Neural cell (in vitro differentiated cells): Measurements from ENCODE around the gene NRG3. TPM values are rescaled to one million over a fixed set of nuclear protein-coding genes. Genes with fewer than 3 reads are reported as not detected.

Source experiments
- H2AFZ ChIP-seq: fragments of 200-600, 300-800 bp; sonication (generic), shearing (Covaris generic); 2 replicates; pipeline ENCODE4 v1.6.0; 2014; ENCODE audit warnings: low read depth, mild to moderate bottlenecking, antibody characterized with exemption, low read length, moderate library complexity
- H3F3A ChIP-seq: fragments of 200-600 bp; shearing (Covaris generic); 2 replicates; pipeline ENCODE4 v1.6.1; 2016; ENCODE audit warnings: mild to moderate bottlenecking, moderate library complexity, mixed read lengths, antibody characterized with exemption, low read length; ENCODE audit not compliant: insufficient read depth, poor library complexity, severe bottlenecking
- H3K27ac ChIP-seq: fragments of 200-600, 300-800 bp; sonication (generic), shearing (Covaris generic); 2 replicates; pipeline ENCODE4 v1.5.1; 2014; ENCODE audit warnings: mild to moderate bottlenecking, low read length, moderate library complexity
- H3K27me3 ChIP-seq: fragments of 300-800, 200-600 bp; sonication (generic), shearing (Covaris generic); 2 replicates; pipeline ENCODE4 v1.6.0; 2014; ENCODE audit warnings: mild to moderate bottlenecking, low read depth, low read length, moderate library complexity; ENCODE audit not compliant: insufficient read depth
- H3K36me3 ChIP-seq: fragments of 300-800, 200-600 bp; sonication (generic), shearing (Covaris generic); 2 replicates; pipeline ENCODE4 v1.5.1; 2014; ENCODE audit warnings: mild to moderate bottlenecking, antibody characterized with exemption, low read length, moderate library complexity; ENCODE audit not compliant: insufficient read depth
- H3K4me2 ChIP-seq: fragments of 300-800, 200-600 bp; sonication (generic), shearing (Covaris generic); 2 replicates; pipeline ENCODE4 v1.6.0; 2014; ENCODE audit warnings: mild to moderate bottlenecking, low read length
- H3K4me3 ChIP-seq: fragments of 300-800, 200-600 bp; sonication (generic), shearing (Covaris generic); 2 replicates; pipeline ENCODE4 v1.5.1; 2014; ENCODE audit warnings: mild to moderate bottlenecking, low read length, moderate library complexity
- H3K79me2 ChIP-seq: fragments of 200-600 bp; shearing (Covaris generic); replicated peaks from 2 replicates; pipeline ENCODE4 v1.6.0; 2014; ENCODE audit warnings: mild to moderate bottlenecking, low read length, moderate library complexity; ENCODE audit not compliant: insufficient read depth
- H3K9ac ChIP-seq: fragments of 300-800, 200-600 bp; sonication (generic), shearing (Covaris generic); 2 replicates; pipeline ENCODE4 v1.6.1; 2016; ENCODE audit warnings: mild to moderate bottlenecking, low read length, mixed read lengths
- H3K9me2 ChIP-seq: fragments of 200-600 bp; shearing (Covaris generic); 2 replicates; pipeline ENCODE4 v1.6.1; 2016; ENCODE audit warnings: mild to moderate bottlenecking, low read length, mixed read lengths; ENCODE audit not compliant: insufficient read depth
- H3K9me3 ChIP-seq: fragments of 200-600, 300-800 bp; sonication (generic), shearing (Covaris generic); 2 replicates; pipeline ENCODE4 v1.6.1; 2016; ENCODE audit warnings: mild to moderate bottlenecking, mixed run types, low read length, moderate library complexity, mixed read lengths
- H4K20me1 ChIP-seq: fragments of 200-600 bp; shearing (Covaris generic); 2 replicates; pipeline ENCODE4 v1.6.1; 2016; ENCODE audit warnings: mild to moderate bottlenecking, mixed run types; ENCODE audit not compliant: insufficient read depth
- EP300 ChIP-seq: fragments of 450-650 bp; conservative IDR thresholded peaks from 2 replicates; pipeline ENCODE4 v1.6.1; 2014; ENCODE audit warnings: antibody characterized with exemption, mild to moderate bottlenecking, moderate library complexity; ENCODE audit not compliant: poor library complexity, severe bottlenecking
- EZH2 ChIP-seq: fragments of 200-600, 300-800 bp; shearing (Covaris generic), sonication (generic); IDR thresholded peaks from 2 replicates; pipeline ENCODE4 v1.6.1; 2014; ENCODE audit warnings: antibody characterized with exemption, low read length, borderline replicate concordance, mild to moderate bottlenecking; ENCODE audit not compliant: insufficient read depth, poor library complexity, severe bottlenecking
- MXI1 ChIP-seq: fragments of 450-650 bp; conservative IDR thresholded peaks from 2 replicates; pipeline ENCODE4 v1.6.1; 2014; ENCODE audit warnings: antibody characterized with exemption, mild to moderate bottlenecking; ENCODE audit not compliant: poor library complexity, severe bottlenecking
- POLR2AphosphoS5 ChIP-seq: IDR thresholded peaks from 2 replicates; pipeline ENCODE4 v1.6.1; 2012
- RAD21 ChIP-seq: fragments of 450-650 bp; conservative IDR thresholded peaks from 2 replicates; pipeline ENCODE4 v1.6.1; 2014; ENCODE audit warnings: antibody characterized with exemption, mild to moderate bottlenecking, moderate library complexity
- SMC3 ChIP-seq: fragments of 450-650 bp; conservative IDR thresholded peaks from 2 replicates; pipeline ENCODE4 v1.6.1; 2014; ENCODE audit warnings: antibody characterized with exemption, mild to moderate bottlenecking, moderate library complexity; ENCODE audit not compliant: poor library complexity
- TAF1 ChIP-seq: IDR thresholded peaks from 2 replicates; pipeline ENCODE4 v1.6.1; 2012; ENCODE audit warnings: low read depth
- polyA plus RNA-seq: library from polyadenylated mRNA; depleted of rRNA; stranded (reverse); fragments of >200 nt; gene quantifications from 2 replicates; pipeline ENCODE4 v1.2.3, GENCODE V29; 2014
- TF ChIP-seq, protein P1 (sequence below): IDR thresholded peaks from 2 replicates; pipeline ENCODE4 v1.6.1; 2012; ENCODE audit warnings: borderline replicate concordance
- TF ChIP-seq, protein P2 (sequence below): fragments of 450-650 bp; IDR thresholded peaks from 2 replicates; pipeline ENCODE4 v1.5.1; 2014; ENCODE audit warnings: antibody characterized with exemption, mild to moderate bottlenecking, moderate library complexity; ENCODE audit not compliant: poor library complexity, severe bottlenecking

NRG3 gene
- polyA plus RNA-seq, 1 donor from 2014 or later = 14.0 TPM

GRCh38 chr10:82543631-82544030 is 668.6 kb downstream of the NRG3 start:
- H3K4me2 ChIP-seq = no peak overlapping the region
- no peaks in the 10 kb centered on the region for H3K36me3 ChIP-seq
- H3K4me3 ChIP-seq = no peak overlapping the region
- no peaks in the 10 kb centered on the region for H3K27me3 ChIP-seq
- TF ChIP-seq, protein P1, sequence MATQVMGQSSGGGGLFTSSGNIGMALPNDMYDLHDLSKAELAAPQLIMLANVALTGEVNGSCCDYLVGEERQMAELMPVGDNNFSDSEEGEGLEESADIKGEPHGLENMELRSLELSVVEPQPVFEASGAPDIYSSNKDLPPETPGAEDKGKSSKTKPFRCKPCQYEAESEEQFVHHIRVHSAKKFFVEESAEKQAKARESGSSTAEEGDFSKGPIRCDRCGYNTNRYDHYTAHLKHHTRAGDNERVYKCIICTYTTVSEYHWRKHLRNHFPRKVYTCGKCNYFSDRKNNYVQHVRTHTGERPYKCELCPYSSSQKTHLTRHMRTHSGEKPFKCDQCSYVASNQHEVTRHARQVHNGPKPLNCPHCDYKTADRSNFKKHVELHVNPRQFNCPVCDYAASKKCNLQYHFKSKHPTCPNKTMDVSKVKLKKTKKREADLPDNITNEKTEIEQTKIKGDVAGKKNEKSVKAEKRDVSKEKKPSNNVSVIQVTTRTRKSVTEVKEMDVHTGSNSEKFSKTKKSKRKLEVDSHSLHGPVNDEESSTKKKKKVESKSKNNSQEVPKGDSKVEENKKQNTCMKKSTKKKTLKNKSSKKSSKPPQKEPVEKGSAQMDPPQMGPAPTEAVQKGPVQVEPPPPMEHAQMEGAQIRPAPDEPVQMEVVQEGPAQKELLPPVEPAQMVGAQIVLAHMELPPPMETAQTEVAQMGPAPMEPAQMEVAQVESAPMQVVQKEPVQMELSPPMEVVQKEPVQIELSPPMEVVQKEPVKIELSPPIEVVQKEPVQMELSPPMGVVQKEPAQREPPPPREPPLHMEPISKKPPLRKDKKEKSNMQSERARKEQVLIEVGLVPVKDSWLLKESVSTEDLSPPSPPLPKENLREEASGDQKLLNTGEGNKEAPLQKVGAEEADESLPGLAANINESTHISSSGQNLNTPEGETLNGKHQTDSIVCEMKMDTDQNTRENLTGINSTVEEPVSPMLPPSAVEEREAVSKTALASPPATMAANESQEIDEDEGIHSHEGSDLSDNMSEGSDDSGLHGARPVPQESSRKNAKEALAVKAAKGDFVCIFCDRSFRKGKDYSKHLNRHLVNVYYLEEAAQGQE = no peak
- TF ChIP-seq, protein P2, sequence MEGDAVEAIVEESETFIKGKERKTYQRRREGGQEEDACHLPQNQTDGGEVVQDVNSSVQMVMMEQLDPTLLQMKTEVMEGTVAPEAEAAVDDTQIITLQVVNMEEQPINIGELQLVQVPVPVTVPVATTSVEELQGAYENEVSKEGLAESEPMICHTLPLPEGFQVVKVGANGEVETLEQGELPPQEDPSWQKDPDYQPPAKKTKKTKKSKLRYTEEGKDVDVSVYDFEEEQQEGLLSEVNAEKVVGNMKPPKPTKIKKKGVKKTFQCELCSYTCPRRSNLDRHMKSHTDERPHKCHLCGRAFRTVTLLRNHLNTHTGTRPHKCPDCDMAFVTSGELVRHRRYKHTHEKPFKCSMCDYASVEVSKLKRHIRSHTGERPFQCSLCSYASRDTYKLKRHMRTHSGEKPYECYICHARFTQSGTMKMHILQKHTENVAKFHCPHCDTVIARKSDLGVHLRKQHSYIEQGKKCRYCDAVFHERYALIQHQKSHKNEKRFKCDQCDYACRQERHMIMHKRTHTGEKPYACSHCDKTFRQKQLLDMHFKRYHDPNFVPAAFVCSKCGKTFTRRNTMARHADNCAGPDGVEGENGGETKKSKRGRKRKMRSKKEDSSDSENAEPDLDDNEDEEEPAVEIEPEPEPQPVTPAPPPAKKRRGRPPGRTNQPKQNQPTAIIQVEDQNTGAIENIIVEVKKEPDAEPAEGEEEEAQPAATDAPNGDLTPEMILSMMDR = no peak
- no peak for TF ChIP-seq RAD21
- TF ChIP-seq EP300 = no peak
- no peak for TF ChIP-seq SMC3
- TF ChIP-seq POLR2AphosphoS5 = no peak
- TF ChIP-seq MXI1 = no peak
- no peak for TF ChIP-seq TAF1
- TF ChIP-seq EZH2 = no peak
- H3F3A ChIP-seq = no peaks in the 10 kb centered on the region
- no peak overlapping the region for H2AFZ ChIP-seq
- no peaks in the 10 kb centered on the region for H3K9me2 ChIP-seq
- no peaks in the 10 kb centered on the region for H3K79me2 ChIP-seq
- H4K20me1 ChIP-seq = no peaks in the 10 kb centered on the region
- H3K27ac ChIP-seq = no peak overlapping the region
- H3K9ac ChIP-seq = no peak overlapping the region
- H3K9me3 ChIP-seq = no peaks in the 10 kb centered on the region

- Histone ChIP-seq H3K4me2 (no peak overlapping the region), H3K27ac (no peak overlapping the region), H3K27me3 (no peaks in the 10 kb centered on the region), H3K79me2 (no peaks in the 10 kb centered on the region), H3K36me3 (no peaks in the 10 kb centered on the region), H3K9ac (no peak overlapping the region), H3K9me3 (no peaks in the 10 kb centered on the region), H4K20me1 (no peaks in the 10 kb centered on the region), H2AFZ (no peak overlapping the region), H3K9me2 (no peaks in the 10 kb centered on the region), H3K4me3 (no peak overlapping the region), H3F3A (no peaks in the 10 kb centered on the region)
- TF ChIP-seq SMC3 = no peak
- TF ChIP-seq, protein P1 = no peak
- no peak for TF ChIP-seq POLR2AphosphoS5
- TF ChIP-seq EP300 = no peak
- no peak for TF ChIP-seq MXI1
- TF ChIP-seq TAF1 = no peak
- no peak for TF ChIP-seq EZH2
- TF ChIP-seq, protein P2 = no peak
- no peak for TF ChIP-seq RAD21
Measured at GRCh38 chr10:82544377-82544776, 669.4 kb downstream of the NRG3 start.
